ENCODE results near the gene PALLD. TPM values are rescaled to one million over a fixed set of nuclear protein-coding genes. Genes with fewer than 3 reads are reported as not detected.
"Not testable (repeated sequence)": the region's sequence is repeated elsewhere in the genome, so short reads cannot be mapped to it uniquely, and the experiment has no call there.

Gene PALLD
- total RNA-seq, 1 experiment from 2014 or later = 27.6 TPM

DNA sequence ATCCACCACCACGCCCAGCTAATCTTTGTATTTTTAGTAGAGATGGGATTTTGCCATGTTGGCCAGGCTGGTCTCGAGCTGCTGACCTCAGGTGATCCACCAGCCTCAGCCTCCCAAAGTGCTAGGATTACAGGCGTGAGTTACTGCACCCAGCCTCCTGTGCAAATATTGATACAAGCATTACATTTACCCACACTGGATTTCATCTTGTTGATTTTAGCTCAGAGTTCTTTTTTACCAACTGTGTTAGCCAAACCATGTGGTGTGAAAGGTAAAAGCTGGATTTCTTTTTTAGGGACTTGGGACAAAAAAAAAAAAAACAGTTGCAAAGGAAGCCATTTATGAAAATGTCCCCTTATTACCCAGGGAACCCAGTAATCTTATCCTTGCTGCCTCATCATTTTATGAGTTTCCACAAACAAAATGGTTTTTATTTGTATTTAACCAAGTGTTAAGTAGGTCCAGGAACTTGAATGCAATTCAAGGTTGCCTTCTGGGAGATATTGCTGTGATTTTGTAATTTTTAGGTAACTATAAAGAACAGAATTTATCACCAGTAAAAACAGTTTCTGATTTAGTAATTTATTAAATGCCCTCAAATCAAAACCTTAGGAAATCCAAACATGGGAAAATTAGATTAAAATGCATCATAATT lies 202.5 kb downstream of the PALLD start:
- H3K27ac Mint-ChIP-seq (ENCODE audit: unreplicated experiment) = no peak overlapping the region
- CTCF ChIA-PET = no interaction called here
- no peaks in the 10 kb centered on the region for H3K36me3 Mint-ChIP-seq (ENCODE audit: insufficient read depth, unreplicated experiment)
- H3K27me3 Mint-ChIP-seq (ENCODE audit: unreplicated experiment) = no peaks in the 10 kb centered on the region
- H3K4me1 Mint-ChIP-seq (ENCODE audit: low read depth, unreplicated experiment) = peaks cover 7% of the 10 kb centered on the region
- intact Hi-C loops (cut with micrococcal nuclease; ENCODE audit: unreplicated experiment) = loop anchor here (5.0 to 10.0 kb wide), 2 partner anchors 112 to 185 kb away; no protein-coding TSS in a partner anchor
- H3K4me3 Mint-ChIP-seq (ENCODE audit: low read depth, unreplicated experiment) = no peak overlapping the region
- H3K9me3 Mint-ChIP-seq (ENCODE audit: low read depth, unreplicated experiment) = no peaks in the 10 kb centered on the region
- no peak for DNase-seq
- no TSS peak for BruUV-seq (replicated peaks)
- TF ChIP-seq, protein P1, sequence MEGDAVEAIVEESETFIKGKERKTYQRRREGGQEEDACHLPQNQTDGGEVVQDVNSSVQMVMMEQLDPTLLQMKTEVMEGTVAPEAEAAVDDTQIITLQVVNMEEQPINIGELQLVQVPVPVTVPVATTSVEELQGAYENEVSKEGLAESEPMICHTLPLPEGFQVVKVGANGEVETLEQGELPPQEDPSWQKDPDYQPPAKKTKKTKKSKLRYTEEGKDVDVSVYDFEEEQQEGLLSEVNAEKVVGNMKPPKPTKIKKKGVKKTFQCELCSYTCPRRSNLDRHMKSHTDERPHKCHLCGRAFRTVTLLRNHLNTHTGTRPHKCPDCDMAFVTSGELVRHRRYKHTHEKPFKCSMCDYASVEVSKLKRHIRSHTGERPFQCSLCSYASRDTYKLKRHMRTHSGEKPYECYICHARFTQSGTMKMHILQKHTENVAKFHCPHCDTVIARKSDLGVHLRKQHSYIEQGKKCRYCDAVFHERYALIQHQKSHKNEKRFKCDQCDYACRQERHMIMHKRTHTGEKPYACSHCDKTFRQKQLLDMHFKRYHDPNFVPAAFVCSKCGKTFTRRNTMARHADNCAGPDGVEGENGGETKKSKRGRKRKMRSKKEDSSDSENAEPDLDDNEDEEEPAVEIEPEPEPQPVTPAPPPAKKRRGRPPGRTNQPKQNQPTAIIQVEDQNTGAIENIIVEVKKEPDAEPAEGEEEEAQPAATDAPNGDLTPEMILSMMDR (IDR thresholded peaks at IDR 0.05; ENCODE audit: unreplicated experiment) = no peak

DNA sequence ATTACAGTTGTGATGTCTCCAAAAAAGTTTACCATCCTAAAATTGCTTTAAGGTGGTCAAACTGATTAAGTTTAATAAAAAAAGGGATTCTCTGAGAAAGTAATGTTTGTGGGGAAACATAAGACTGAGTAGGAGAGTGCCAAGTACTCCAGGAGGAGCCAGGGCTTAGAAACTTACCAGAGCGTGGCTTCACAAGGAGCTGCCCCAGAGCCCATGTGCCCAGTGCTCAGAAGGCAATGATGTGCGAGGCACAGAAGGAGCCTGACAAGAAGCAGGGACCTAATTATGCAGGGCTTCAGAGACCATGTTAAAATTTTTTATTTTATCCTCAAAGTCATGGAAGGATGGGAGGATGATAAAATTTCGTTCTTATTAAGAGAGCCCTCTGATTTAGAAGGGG lies 204.2 kb downstream of the PALLD start:
- H3K4me3 Mint-ChIP-seq (ENCODE audit: low read depth, unreplicated experiment) = no peak overlapping the region
- BruUV-seq (replicated peaks) = no TSS peak
- H3K9me3 Mint-ChIP-seq (ENCODE audit: low read depth, unreplicated experiment) = no peaks in the 10 kb centered on the region
- no peak for DNase-seq
- no peak overlapping the region for H3K27ac Mint-ChIP-seq (ENCODE audit: unreplicated experiment)
- TF ChIP-seq, protein P1 (IDR thresholded peaks at IDR 0.05; ENCODE audit: unreplicated experiment) = no peak
- CTCF ChIA-PET = no interaction called here
- H3K4me1 Mint-ChIP-seq (ENCODE audit: low read depth, unreplicated experiment) = no peaks in the 10 kb centered on the region
- intact Hi-C loops (cut with micrococcal nuclease; ENCODE audit: unreplicated experiment) = no loop called here
- H3K27me3 Mint-ChIP-seq (ENCODE audit: unreplicated experiment) = no peaks in the 10 kb centered on the region
- H3K36me3 Mint-ChIP-seq (ENCODE audit: insufficient read depth, unreplicated experiment) = no peaks in the 10 kb centered on the region

DNA sequence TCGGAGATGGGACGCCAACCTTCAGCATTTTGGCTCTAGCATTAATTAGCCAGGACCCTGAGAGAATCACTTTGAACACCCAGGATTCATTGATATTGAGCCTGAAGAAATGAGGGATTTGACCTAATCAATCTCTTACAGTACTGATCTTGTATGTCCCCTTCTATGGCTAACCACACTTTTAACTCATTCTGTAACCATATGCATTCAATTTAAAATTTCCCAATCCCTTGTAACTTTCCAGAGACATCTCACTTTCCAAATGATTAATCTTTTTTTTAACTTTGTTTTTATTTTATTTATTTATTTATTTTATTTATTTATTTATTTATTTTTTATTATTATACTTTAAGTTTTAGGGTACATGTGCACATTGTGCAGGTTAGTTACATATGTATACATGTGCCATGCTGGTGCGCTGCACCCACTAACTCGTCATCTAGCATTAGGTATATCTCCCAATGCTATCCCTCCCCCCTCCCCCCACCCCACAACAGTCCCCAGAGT lies 205.8 kb downstream of the PALLD start:
- H3K9me3 Mint-ChIP-seq (ENCODE audit: low read depth, unreplicated experiment) = not testable (repeated sequence)

DNA sequence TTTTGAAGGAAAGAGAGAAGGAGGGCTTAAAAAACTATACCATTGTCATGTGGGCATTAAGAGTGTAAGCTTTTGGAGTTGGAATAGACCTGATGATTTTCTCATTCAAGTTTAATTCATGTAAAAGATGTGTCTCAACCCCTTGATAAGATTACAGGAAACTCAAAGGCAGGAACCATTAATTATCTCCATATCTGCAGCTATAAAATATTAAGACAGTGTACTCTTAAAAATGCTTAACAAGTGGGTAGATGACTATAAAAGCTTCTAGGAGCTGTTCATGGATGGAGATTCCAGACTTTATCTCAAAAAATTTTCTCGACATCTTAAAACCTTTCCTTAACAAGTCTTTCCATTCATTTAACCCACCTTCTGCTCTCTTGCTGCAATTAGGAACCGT lies 208.3 kb downstream of the PALLD start:
- Mint-ChIP-seq H3K4me1 (ENCODE audit: low read depth, unreplicated experiment) (no peaks in the 10 kb centered on the region), H3K36me3 (ENCODE audit: insufficient read depth, unreplicated experiment) (no peaks in the 10 kb centered on the region), H3K4me3 (ENCODE audit: low read depth, unreplicated experiment) (no peak overlapping the region), H3K9me3 (ENCODE audit: low read depth, unreplicated experiment) (no peaks in the 10 kb centered on the region), H3K27me3 (ENCODE audit: unreplicated experiment) (no peaks in the 10 kb centered on the region), H3K27ac (ENCODE audit: unreplicated experiment) (no peak overlapping the region)
- CTCF ChIA-PET = no interaction called here
- no peak for DNase-seq
- intact Hi-C loops (cut with micrococcal nuclease; ENCODE audit: unreplicated experiment) = no loop called here
- TF ChIP-seq, protein P1 (IDR thresholded peaks at IDR 0.05; ENCODE audit: unreplicated experiment) = no peak
- BruUV-seq (replicated peaks) = no TSS peak

More for the DNA sequence above, 205.8 kb downstream of the PALLD start:
- BruUV-seq (replicated peaks); H3K27me3 Mint-ChIP-seq (ENCODE audit: unreplicated experiment); CTCF ChIA-PET; H3K36me3 Mint-ChIP-seq (ENCODE audit: insufficient read depth, unreplicated experiment); H3K4me3 Mint-ChIP-seq (ENCODE audit: low read depth, unreplicated experiment); H3K4me1 Mint-ChIP-seq (ENCODE audit: low read depth, unreplicated experiment); intact Hi-C loops (cut with micrococcal nuclease; ENCODE audit: unreplicated experiment); DNase-seq; H3K27ac Mint-ChIP-seq (ENCODE audit: unreplicated experiment): not testable (repeated sequence)

DNA sequence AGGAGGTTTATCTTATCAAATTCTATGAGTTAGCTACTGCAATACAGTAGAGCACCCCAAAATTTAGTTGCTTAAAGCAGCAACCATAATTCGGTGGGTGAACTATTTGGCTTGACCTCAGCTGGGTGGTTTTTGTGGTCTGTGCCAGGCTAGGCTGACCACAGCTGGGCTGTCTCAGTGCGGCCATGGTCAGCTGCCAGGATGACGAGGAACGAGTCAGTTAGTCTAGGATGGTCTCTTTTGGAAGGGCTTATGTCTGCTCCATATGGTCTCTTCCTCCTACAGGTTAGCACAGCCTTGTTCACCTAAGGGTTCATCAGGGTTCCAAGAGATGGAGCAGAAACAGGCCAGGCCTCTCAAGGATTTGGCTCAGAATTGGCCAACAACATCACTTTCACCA lies 210.4 kb downstream of the PALLD start:
- no TSS peak for BruUV-seq (replicated peaks)
- CTCF ChIA-PET = no interaction called here
- intact Hi-C loops (cut with micrococcal nuclease; ENCODE audit: unreplicated experiment) = no loop called here
- Mint-ChIP-seq H3K4me1 (ENCODE audit: low read depth, unreplicated experiment) (no peaks in the 10 kb centered on the region), H3K27me3 (ENCODE audit: unreplicated experiment) (no peaks in the 10 kb centered on the region), H3K27ac (ENCODE audit: unreplicated experiment) (no peak overlapping the region), H3K36me3 (ENCODE audit: insufficient read depth, unreplicated experiment) (no peaks in the 10 kb centered on the region), H3K9me3 (ENCODE audit: low read depth, unreplicated experiment) (no peaks in the 10 kb centered on the region), H3K4me3 (ENCODE audit: low read depth, unreplicated experiment) (no peak overlapping the region)
- no peak for DNase-seq
- TF ChIP-seq, protein P1 (IDR thresholded peaks at IDR 0.05; ENCODE audit: unreplicated experiment) = no peak

Measured in Calu3 (cell line).